Upper lobe of right lung (tissue), 1 donor: ENCODE measurements around the gene C19orf85. TPM values are rescaled to one million over a fixed set of nuclear protein-coding genes. Genes with fewer than 3 reads are reported as not detected.

Experiments
- ATAC-seq: fragments of 200-7000 bp; cut with Tn5 transposase; one replicate; pipeline ENCODE4 v1.9.1; 2020; ENCODE audit warnings: mild to moderate bottlenecking, moderate library complexity
- DNase-seq: peaks from one replicate; pipeline ENCODE4 v3.0.0-alpha.2; 2020
- H3K27ac ChIP-seq: fragments of 200-600 bp; one replicate; pipeline ENCODE4 v1.8.0; 2022
- H3K27me3 ChIP-seq: fragments of 200-600 bp; one replicate; pipeline ENCODE4 v1.8.0; 2022; ENCODE audit warnings: mild to moderate bottlenecking
- H3K36me3 ChIP-seq: fragments of 200-600 bp; one replicate; pipeline ENCODE4 v1.8.0; 2022
- H3K4me1 ChIP-seq: fragments of 200-600 bp; one replicate; pipeline ENCODE4 v1.8.0; 2022
- H3K4me3 ChIP-seq: fragments of 200-600 bp; one replicate; pipeline ENCODE4 v1.8.0; 2022; ENCODE audit warnings: mild to moderate bottlenecking
- H3K9me3 ChIP-seq: fragments of 200-600 bp; one replicate; pipeline ENCODE4 v1.8.0; 2022
- intact Hi-C: fragments of 100-400 bp; cut with DNase I; formaldehyde crosslinking; loops from one replicate; pipeline ENCODE4 v1.11.0; 2022
- total RNA-seq: library from RNA; stranded (reverse); fragmentation: NEBNext Ultra II Directional; extraction: Animal tissue kit (Norgen Biotek cat#: 25700); gene quantifications from one replicate; pipeline ENCODE4 v1.2.1, GENCODE V29; 2021
- TF ChIP-seq, protein P1 (sequence below): fragments of 200-600 bp; IDR thresholded peaks from one replicate; pipeline ENCODE4 v1.8.0; 2022; ENCODE audit warnings: antibody characterized with exemption
- donor health status: DM: no; HTN: yes; CAD: no; lungs with severe emphysema.

Gene C19orf85
- total RNA-seq, 1 donor from 2014 or later: not detected

GRCh38 chr19:55455576-55456235 is 8.8 kb downstream of the C19orf85 start:
- Histone ChIP-seq H3K27ac (no peak overlapping the region), H3K9me3 (no peaks in the 10 kb centered on the region), H3K4me1 (peaks cover 11% of the 10 kb centered on the region), H3K4me3 (no peak overlapping the region), H3K27me3 (peaks cover 16% of the 10 kb centered on the region), H3K36me3 (no peaks in the 10 kb centered on the region)
- TF ChIP-seq, protein P1, sequence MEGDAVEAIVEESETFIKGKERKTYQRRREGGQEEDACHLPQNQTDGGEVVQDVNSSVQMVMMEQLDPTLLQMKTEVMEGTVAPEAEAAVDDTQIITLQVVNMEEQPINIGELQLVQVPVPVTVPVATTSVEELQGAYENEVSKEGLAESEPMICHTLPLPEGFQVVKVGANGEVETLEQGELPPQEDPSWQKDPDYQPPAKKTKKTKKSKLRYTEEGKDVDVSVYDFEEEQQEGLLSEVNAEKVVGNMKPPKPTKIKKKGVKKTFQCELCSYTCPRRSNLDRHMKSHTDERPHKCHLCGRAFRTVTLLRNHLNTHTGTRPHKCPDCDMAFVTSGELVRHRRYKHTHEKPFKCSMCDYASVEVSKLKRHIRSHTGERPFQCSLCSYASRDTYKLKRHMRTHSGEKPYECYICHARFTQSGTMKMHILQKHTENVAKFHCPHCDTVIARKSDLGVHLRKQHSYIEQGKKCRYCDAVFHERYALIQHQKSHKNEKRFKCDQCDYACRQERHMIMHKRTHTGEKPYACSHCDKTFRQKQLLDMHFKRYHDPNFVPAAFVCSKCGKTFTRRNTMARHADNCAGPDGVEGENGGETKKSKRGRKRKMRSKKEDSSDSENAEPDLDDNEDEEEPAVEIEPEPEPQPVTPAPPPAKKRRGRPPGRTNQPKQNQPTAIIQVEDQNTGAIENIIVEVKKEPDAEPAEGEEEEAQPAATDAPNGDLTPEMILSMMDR: no peak
- no peak for DNase-seq
- intact Hi-C loops: no loop called here
- no peak for ATAC-seq

GRCh38 chr19:55454787-55455243 is 9.7 kb downstream of the C19orf85 start:
- H3K27ac ChIP-seq: no peak overlapping the region
- H3K27me3 ChIP-seq: peaks cover 16% of the 10 kb centered on the region
- DNase-seq (no peak), ATAC-seq (peak; percentile 15)
- no peak overlapping the region for H3K4me3 ChIP-seq
- H3K9me3 ChIP-seq: no peaks in the 10 kb centered on the region
- peaks cover 11% of the 10 kb centered on the region for H3K4me1 ChIP-seq
- no peaks in the 10 kb centered on the region for H3K36me3 ChIP-seq
- TF ChIP-seq, protein P1: peak; percentile 42
- intact Hi-C loops: no loop called here

- DNase-seq (no peak), ATAC-seq (no peak)
- TF ChIP-seq, protein P1: no peak
- Histone ChIP-seq H3K4me3 (no peak overlapping the region), H3K9me3 (no peaks in the 10 kb centered on the region), H3K4me1 (peaks cover 11% of the 10 kb centered on the region), H3K36me3 (no peaks in the 10 kb centered on the region), H3K27ac (no peak overlapping the region), H3K27me3 (peaks cover 25% of the 10 kb centered on the region)
- intact Hi-C loops: no loop called here
Observed at GRCh38 chr19:55453511-55454260, 10.9 kb downstream of the C19orf85 start.

GRCh38 chr19:55452749-55453346 is 11.7 kb downstream of the C19orf85 start:
- no peak for DNase-seq
- no peaks in the 10 kb centered on the region for H3K36me3 ChIP-seq
- TF ChIP-seq, protein P1: no peak

GRCh38 chr19:55451965-55452748 is 12.4 kb downstream of the C19orf85 start:
- peak overlapping the region; percentile 10 for H3K4me3 ChIP-seq

More at GRCh38 chr19:55452749-55453346, 11.7 kb downstream of the C19orf85 start:
- Histone ChIP-seq H3K4me3 (no peak overlapping the region), H3K4me1 (peaks cover 11% of the 10 kb centered on the region), H3K27me3 (peaks cover 25% of the 10 kb centered on the region), H3K27ac (no peak overlapping the region), H3K9me3 (no peaks in the 10 kb centered on the region)
- peak; percentile 62 for ATAC-seq
- intact Hi-C loops: no loop called here

More at GRCh38 chr19:55451965-55452748, 12.4 kb downstream of the C19orf85 start:
- TF ChIP-seq, protein P1: no peak
- Histone ChIP-seq H3K4me1 (peaks cover 11% of the 10 kb centered on the region), H3K36me3 (no peaks in the 10 kb centered on the region), H3K27me3 (peaks cover 25% of the 10 kb centered on the region), H3K27ac (no peak overlapping the region), H3K9me3 (no peaks in the 10 kb centered on the region)
- ATAC-seq: no peak
- DNase-seq: no peak
- intact Hi-C loops: no loop called here
